SJCRH30 (cell line): Measurements from ENCODE around the gene RFPL4A. TPM values are rescaled to one million over a fixed set of nuclear protein-coding genes. Genes with fewer than 3 reads are reported as not detected.
"Not testable (repeated sequence)": the region's sequence is repeated elsewhere in the genome, so short reads cannot be mapped to it uniquely, and the experiment has no call there.

Experiments used
- DNase-seq, 2 experiments: peaks; one replicate each; pipeline ENCODE4 v3.0.0-alpha.2; 2015 to 2020
- H3K27ac ChIP-seq: fragments of 250-450 bp; sonication (Bioruptor Pico); 2 replicates; pipeline ENCODE4 v1.5.1; 2020; ENCODE audit warnings: mild to moderate bottlenecking, moderate library complexity
- H3K27me3 ChIP-seq: fragments of 250-450 bp; sonication (Bioruptor Pico); 2 replicates; pipeline ENCODE4 v1.5.1; 2020; ENCODE audit warnings: mild to moderate bottlenecking, moderate library complexity
- H3K36me3 ChIP-seq: fragments of 250-450 bp; sonication (Bioruptor Pico); 2 replicates; pipeline ENCODE4 v1.5.1; 2020; ENCODE audit warnings: mild to moderate bottlenecking, moderate library complexity
- H3K4me1 ChIP-seq: fragments of 250-450 bp; sonication (Bioruptor Pico); 2 replicates; pipeline ENCODE4 v1.5.1; 2020; ENCODE audit warnings: mild to moderate bottlenecking, moderate library complexity
- H3K4me3 ChIP-seq: fragments of 250-450 bp; sonication (Bioruptor Pico); 2 replicates; pipeline ENCODE4 v1.5.1; 2020; ENCODE audit warnings: mild to moderate bottlenecking, moderate library complexity
- H3K9me3 ChIP-seq: fragments of 250-450 bp; sonication (Bioruptor Pico); replicated peaks from 2 replicates; pipeline ENCODE4 v1.5.1; 2020; ENCODE audit warnings: mild to moderate bottlenecking, moderate library complexity
- total RNA-seq: library from RNA; depleted of rRNA; stranded (reverse); fragments of >200 nt; shearing (Covaris generic); gene quantifications from 2 replicates; pipeline ENCODE4 v1.2.3, GENCODE V29; 2014; rRNA removed

RFPL4A gene
- 1.1 TPM in 2 replicates for total RNA-seq

- H3K27me3 ChIP-seq, H3K27ac ChIP-seq, H3K4me1 ChIP-seq, H3K9me3 ChIP-seq, H3K36me3 ChIP-seq: not testable (repeated sequence)
- peak within 1 kb of the TSS; percentile 42 for H3K4me3 ChIP-seq
- peak in 1 of 2 experiments; percentile 8 for DNase-seq
Measured at GRCh38 chr19:55758797-55759196, at the start of gene RFPL4A. RFPL4A (plus strand) TSS chr19:55759097; CDS start chr19:55761801, 2,704 bp downstream.

- H3K9me3 ChIP-seq: no peaks in the 10 kb centered on the region
- no peaks in the 10 kb centered on the region for H3K27me3 ChIP-seq
- DNase-seq: no peak
- H3K36me3 ChIP-seq: no peaks in the 10 kb centered on the region
- H3K4me1 ChIP-seq: no peaks in the 10 kb centered on the region
- no peak overlapping the region for H3K27ac ChIP-seq
- no peak overlapping the region for H3K4me3 ChIP-seq
Measured at GRCh38 chr19:55711719-55712118, 47.2 kb upstream of the RFPL4A start.

GRCh38 chr19:55712804-55713631 lies 45.9 kb upstream of the RFPL4A start:
- Histone ChIP-seq H3K27ac (no peak overlapping the region), H3K36me3 (no peaks in the 10 kb centered on the region), H3K4me1 (no peaks in the 10 kb centered on the region), H3K27me3 (peaks cover 8% of the 10 kb centered on the region; the same call in 1 of the 2 replicates), H3K9me3 (no peaks in the 10 kb centered on the region), H3K4me3 (no peak overlapping the region)
- no peak for DNase-seq

GRCh38 chr19:55716531-55716930 lies 42.4 kb upstream of the RFPL4A start:
- no peaks in the 10 kb centered on the region for H3K4me1 ChIP-seq
- no peak for DNase-seq
- H3K4me3 ChIP-seq: no peak overlapping the region
- no peak overlapping the region for H3K27ac ChIP-seq
- peaks cover 8% of the 10 kb centered on the region for H3K27me3 ChIP-seq
- H3K9me3 ChIP-seq: peaks cover under 1% of the 10 kb centered on the region; the same call in 1 of the 2 replicates
- H3K36me3 ChIP-seq: no peaks in the 10 kb centered on the region

- no peaks in the 10 kb centered on the region for H3K36me3 ChIP-seq
- no peaks in the 10 kb centered on the region for H3K4me1 ChIP-seq
- no peak overlapping the region for H3K4me3 ChIP-seq
- H3K27ac ChIP-seq: no peak overlapping the region
- H3K9me3 ChIP-seq: peaks cover 6% of the 10 kb centered on the region; the same call in 1 of the 2 replicates
- no peak for DNase-seq
- peaks cover 8% of the 10 kb centered on the region for H3K27me3 ChIP-seq
Measured at GRCh38 chr19:55717251-55717650, 41.6 kb upstream of the RFPL4A start.

GRCh38 chr19:55717879-55718711 lies 40.8 kb upstream of the RFPL4A start:
- H3K27me3 ChIP-seq, H3K36me3 ChIP-seq, H3K4me1 ChIP-seq, H3K27ac ChIP-seq, DNase-seq, H3K4me3 ChIP-seq, H3K9me3 ChIP-seq: not testable (repeated sequence)

- no peaks in the 10 kb centered on the region for H3K36me3 ChIP-seq
- no peak for DNase-seq
- H3K4me1 ChIP-seq: peaks cover 8% of the 10 kb centered on the region; the same call in 1 of the 2 replicates
- peaks cover 8% of the 10 kb centered on the region for H3K27me3 ChIP-seq
- H3K27ac ChIP-seq: no peak overlapping the region
- no peak overlapping the region for H3K4me3 ChIP-seq
- H3K9me3 ChIP-seq: peaks cover 6% of the 10 kb centered on the region; the same call in 1 of the 2 replicates
Measured at GRCh38 chr19:55720214-55720746, 38.6 kb upstream of the RFPL4A start.

GRCh38 chr19:55720801-55721200 lies 38.1 kb upstream of the RFPL4A start:
- no peak overlapping the region for H3K27ac ChIP-seq
- no peak overlapping the region for H3K4me3 ChIP-seq
- H3K9me3 ChIP-seq: peaks cover 6% of the 10 kb centered on the region; the same call in 1 of the 2 replicates
- H3K4me1 ChIP-seq: peaks cover 8% of the 10 kb centered on the region; the same call in 1 of the 2 replicates
- H3K36me3 ChIP-seq: no peaks in the 10 kb centered on the region
- no peak for DNase-seq
- peaks cover 8% of the 10 kb centered on the region for H3K27me3 ChIP-seq

GRCh38 chr19:55723491-55723890 lies 35.4 kb upstream of the RFPL4A start:
- DNase-seq: no peak
- no peak overlapping the region for H3K4me3 ChIP-seq
- peaks cover 6% of the 10 kb centered on the region; the same call in 1 of the 2 replicates for H3K9me3 ChIP-seq

GRCh38 chr19:55730378-55730777 lies 28.5 kb upstream of the RFPL4A start:
- not testable (repeated sequence) for H3K36me3 ChIP-seq, DNase-seq, H3K4me1 ChIP-seq, H3K4me3 ChIP-seq, H3K9me3 ChIP-seq, H3K27ac ChIP-seq, H3K27me3 ChIP-seq

More at GRCh38 chr19:55723491-55723890, 35.4 kb upstream of the RFPL4A start:
- H3K27ac ChIP-seq: no peak overlapping the region
- no peaks in the 10 kb centered on the region for H3K36me3 ChIP-seq
- no peaks in the 10 kb centered on the region; the same call in 1 of the 2 replicates for H3K27me3 ChIP-seq
- peaks cover 8% of the 10 kb centered on the region; the same call in 1 of the 2 replicates for H3K4me1 ChIP-seq

- Histone ChIP-seq H3K4me3 (no peak within 1 kb of the TSS), H3K9me3 (no peaks in the 10 kb centered on the region), H3K36me3 (no peaks in the 10 kb centered on the region), H3K4me1 (no peaks in the 10 kb centered on the region), H3K27me3 (peaks cover 4% of the 10 kb centered on the region; the same call in 1 of the 2 replicates), H3K27ac (no peak within 1 kb of the TSS)
- no peak for DNase-seq
Measured at GRCh38 chr19:55738302-55738701, 20.6 kb upstream of the RFPL4A start, which contains the start of gene NLRP9. NLRP9 (minus strand) TSS chr19:55738402; CDS start chr19:55738374, 28 bp downstream.

GRCh38 chr19:55750715-55751114 lies 8.2 kb upstream of the RFPL4A start:
- H3K4me3 ChIP-seq: no peak overlapping the region
- no peaks in the 10 kb centered on the region for H3K9me3 ChIP-seq
- no peaks in the 10 kb centered on the region for H3K36me3 ChIP-seq
- no peaks in the 10 kb centered on the region for H3K4me1 ChIP-seq
- H3K27me3 ChIP-seq: no peaks in the 10 kb centered on the region; the same call in 1 of the 2 replicates
- DNase-seq: no peak
- no peak overlapping the region for H3K27ac ChIP-seq

GRCh38 chr19:55753401-55753800 lies 5.5 kb upstream of the RFPL4A start:
- H3K9me3 ChIP-seq: no peaks in the 10 kb centered on the region
- no peaks in the 10 kb centered on the region for H3K36me3 ChIP-seq
- H3K27me3 ChIP-seq: no peaks in the 10 kb centered on the region; the same call in 1 of the 2 replicates
- H3K27ac ChIP-seq: no peak overlapping the region
- no peak overlapping the region for H3K4me3 ChIP-seq
- no peak for DNase-seq
- no peaks in the 10 kb centered on the region for H3K4me1 ChIP-seq

GRCh38 chr19:55756808-55757207 lies 2.1 kb upstream of the RFPL4A start:
- H3K4me3 ChIP-seq, H3K27me3 ChIP-seq, H3K4me1 ChIP-seq, H3K36me3 ChIP-seq, H3K9me3 ChIP-seq, H3K27ac ChIP-seq, DNase-seq: not testable (repeated sequence)
